Left lung (tissue), 10 donors: ENCODE results near the gene OCA2. TPM values are rescaled to one million over a fixed set of nuclear protein-coding genes. Genes with fewer than 3 reads are reported as not detected.

Source experiments
- ATAC-seq: fragments of 200-7000 bp; cut with Tn5 transposase; one replicate; pipeline ENCODE4 v1.9.1; 2020; ENCODE audit warnings: moderate library complexity
- DNase-seq, 4 donors: peaks; one replicate each; pipeline ENCODE4 v3.0.0-alpha.2; 2013 to 2020
- H3K27ac ChIP-seq, 2 donors: fragments of 200-600 bp; sonication (generic) in 1 of 2; one replicate each; pipeline versions ENCODE4 v1.5.0 to v1.8.0; 2020 to 2021
- H3K27me3 ChIP-seq, 2 donors: fragments of 200-600 bp; sonication (generic) in 1 of 2; one replicate each; pipeline versions ENCODE4 v1.5.0 to v1.8.0; 2020 to 2021
- H3K36me3 ChIP-seq, 2 donors: fragments of 200-600 bp; sonication (generic) in 1 of 2; one replicate each; pipeline versions ENCODE4 v1.5.0 to v1.8.0; 2020 to 2021
- H3K4me1 ChIP-seq, 2 donors: fragments of 200-600 bp; one replicate each; pipeline ENCODE4 v1.8.0; 2021
- H3K4me3 ChIP-seq, 2 donors: fragments of 200-600 bp; sonication (generic) in 1 of 2; one replicate each; pipeline versions ENCODE4 v1.5.0 to v1.8.0; 2020 to 2021; ENCODE audit warnings: mild to moderate bottlenecking in 1 of 2
- H3K9me3 ChIP-seq, 2 donors: fragments of 200-600 bp; sonication (generic) in 1 of 2; one replicate each; pipeline versions ENCODE4 v1.5.0 to v1.8.0; 2020 to 2021
- intact Hi-C, 2 donors: fragments of 100-400 bp; cut with DNase I; formaldehyde crosslinking; loops; one replicate each; pipeline versions ENCODE4 v1.11.2 to v1.14.2; 2022
- polyA plus RNA-seq, 6 donors: library from polyadenylated mRNA; unstranded; fragments of 120-200 nt; gene quantifications; one replicate each; pipeline ENCODE4 v1.2.1, GENCODE V29; 2013; ENCODE audit not compliant: insufficient read length in 6 of 6
- total RNA-seq, 2 donors: library from RNA; stranded (reverse); fragmentation: NEBNext Ultra II Directional; extraction: Animal tissue kit (Norgen Biotek cat#: 25700); gene quantifications; one replicate each; pipeline ENCODE4 v1.2.1, GENCODE V29; 2021
- TF ChIP-seq, protein P1 (sequence below), 2 donors: fragments of 200-600 bp; sonication (generic) in 1 of 2; IDR thresholded peaks; one replicate each; pipeline versions ENCODE4 v1.5.0 to v1.8.0; 2021; ENCODE audit warnings: antibody characterized with exemption in 2 of 2
- donor health status: DM: no; HTN: yes; CAD: no.
- donor health status: DM: no; HTN: no; CAD: no.

OCA2 gene
- total and polyA plus RNA-seq, 8 donors = 0.81 to 21.7 (median 13.2) TPM

DNA sequence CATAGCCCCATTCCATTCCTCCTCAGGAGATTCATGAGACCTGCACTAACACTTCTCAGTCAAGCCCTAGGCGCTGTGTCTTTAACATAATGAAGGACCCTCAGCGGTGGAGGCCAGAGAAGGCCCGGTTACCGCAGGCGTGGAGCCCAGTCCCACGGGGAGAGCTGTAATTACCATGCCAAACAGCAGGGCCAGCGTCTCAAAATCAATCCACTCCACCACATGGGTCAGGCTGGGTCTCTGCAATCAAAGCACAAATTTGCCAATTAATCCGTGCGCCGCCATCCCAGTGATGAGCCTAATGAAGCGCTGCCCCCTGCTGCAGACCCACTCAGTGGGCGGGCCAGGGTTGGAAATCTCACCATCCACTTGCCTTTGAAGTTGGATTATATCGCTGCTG is 109.7 kb downstream of the OCA2 start:
- Histone ChIP-seq H3K4me1 (no peaks in the 10 kb centered on the region), H3K27me3 (no peaks in the 10 kb centered on the region), H3K9me3 (no peaks in the 10 kb centered on the region), H3K27ac (no peak overlapping the region), H3K36me3 (no peaks in the 10 kb centered on the region), H3K4me3 (no peak overlapping the region)
- DNase-seq = no peak
- intact Hi-C loops = no loop called here
- no peak for ATAC-seq
- TF ChIP-seq, protein P1, sequence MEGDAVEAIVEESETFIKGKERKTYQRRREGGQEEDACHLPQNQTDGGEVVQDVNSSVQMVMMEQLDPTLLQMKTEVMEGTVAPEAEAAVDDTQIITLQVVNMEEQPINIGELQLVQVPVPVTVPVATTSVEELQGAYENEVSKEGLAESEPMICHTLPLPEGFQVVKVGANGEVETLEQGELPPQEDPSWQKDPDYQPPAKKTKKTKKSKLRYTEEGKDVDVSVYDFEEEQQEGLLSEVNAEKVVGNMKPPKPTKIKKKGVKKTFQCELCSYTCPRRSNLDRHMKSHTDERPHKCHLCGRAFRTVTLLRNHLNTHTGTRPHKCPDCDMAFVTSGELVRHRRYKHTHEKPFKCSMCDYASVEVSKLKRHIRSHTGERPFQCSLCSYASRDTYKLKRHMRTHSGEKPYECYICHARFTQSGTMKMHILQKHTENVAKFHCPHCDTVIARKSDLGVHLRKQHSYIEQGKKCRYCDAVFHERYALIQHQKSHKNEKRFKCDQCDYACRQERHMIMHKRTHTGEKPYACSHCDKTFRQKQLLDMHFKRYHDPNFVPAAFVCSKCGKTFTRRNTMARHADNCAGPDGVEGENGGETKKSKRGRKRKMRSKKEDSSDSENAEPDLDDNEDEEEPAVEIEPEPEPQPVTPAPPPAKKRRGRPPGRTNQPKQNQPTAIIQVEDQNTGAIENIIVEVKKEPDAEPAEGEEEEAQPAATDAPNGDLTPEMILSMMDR (IDR thresholded peaks at IDR 0.05) = no peak

DNA sequence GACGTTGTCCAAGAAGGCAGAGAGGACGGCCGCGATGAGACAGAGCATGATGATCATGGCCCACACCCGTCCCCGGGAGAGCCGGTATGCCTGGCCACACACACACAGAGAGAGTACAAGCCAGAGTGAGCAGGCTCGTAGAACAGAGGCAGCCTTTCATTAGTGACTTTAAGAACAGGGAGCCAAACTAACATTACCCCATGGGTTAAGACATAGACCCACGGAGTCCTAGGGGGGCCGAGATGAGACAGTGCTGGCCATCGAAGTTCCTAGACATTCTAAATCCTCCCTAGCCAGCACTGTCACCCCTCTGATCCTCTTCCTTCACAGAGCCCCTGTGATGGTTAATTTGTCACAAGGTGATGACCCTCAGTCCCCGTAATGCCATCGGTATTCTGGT is 114.0 kb downstream of the OCA2 start:
- Histone ChIP-seq H3K4me3 (no peak overlapping the region), H3K4me1 (no peaks in the 10 kb centered on the region), H3K36me3 (no peaks in the 10 kb centered on the region), H3K9me3 (no peaks in the 10 kb centered on the region), H3K27me3 (no peaks in the 10 kb centered on the region), H3K27ac (no peak overlapping the region)
- no peak for ATAC-seq
- TF ChIP-seq, protein P1 (IDR thresholded peaks at IDR 0.05) = no peak
- intact Hi-C loops = no loop called here
- DNase-seq = no peak

GRCh38 chr15:27983496-27983895 is 115.6 kb downstream of the OCA2 start:
- no peaks in the 10 kb centered on the region for H3K4me1 ChIP-seq
- DNase-seq = no peak
- intact Hi-C loops = no loop called here
- ATAC-seq = no peak
- H3K27ac ChIP-seq = no peak overlapping the region
- H3K4me3 ChIP-seq = no peak overlapping the region
- no peaks in the 10 kb centered on the region for H3K36me3 ChIP-seq
- TF ChIP-seq, protein P1 (IDR thresholded peaks at IDR 0.05) = no peak
- no peaks in the 10 kb centered on the region for H3K27me3 ChIP-seq
- H3K9me3 ChIP-seq = no peaks in the 10 kb centered on the region

DNA sequence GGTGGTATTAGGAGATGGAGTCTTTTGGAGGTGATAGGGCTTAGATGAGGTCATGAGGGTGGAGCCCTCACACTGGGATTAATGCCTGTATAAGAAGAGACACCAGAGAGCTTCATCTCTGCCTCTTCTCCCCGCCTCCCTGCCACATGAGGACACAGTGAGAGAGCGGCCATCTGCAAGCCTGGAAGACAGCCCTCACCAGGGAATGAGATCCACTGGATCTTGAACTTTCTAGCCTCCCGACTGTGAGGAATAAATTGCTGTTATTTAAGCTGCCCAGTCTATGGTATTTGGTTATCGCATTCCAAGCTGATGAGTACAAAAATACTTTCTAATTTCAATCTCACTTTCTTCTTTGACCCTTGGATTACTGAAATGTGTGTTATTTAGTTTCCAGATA is 121.4 kb downstream of the OCA2 start:
- no peak for ATAC-seq
- Histone ChIP-seq H3K4me3 (no peak overlapping the region), H3K4me1 (no peaks in the 10 kb centered on the region), H3K27ac (no peak overlapping the region), H3K9me3 (peaks cover 0 to 6% of the 10 kb centered on the region in 2 donors), H3K36me3 (no peaks in the 10 kb centered on the region), H3K27me3 (no peaks in the 10 kb centered on the region)
- TF ChIP-seq, protein P1 (IDR thresholded peaks at IDR 0.05) = no peak
- DNase-seq = no peak
- intact Hi-C loops = no loop called here

DNA sequence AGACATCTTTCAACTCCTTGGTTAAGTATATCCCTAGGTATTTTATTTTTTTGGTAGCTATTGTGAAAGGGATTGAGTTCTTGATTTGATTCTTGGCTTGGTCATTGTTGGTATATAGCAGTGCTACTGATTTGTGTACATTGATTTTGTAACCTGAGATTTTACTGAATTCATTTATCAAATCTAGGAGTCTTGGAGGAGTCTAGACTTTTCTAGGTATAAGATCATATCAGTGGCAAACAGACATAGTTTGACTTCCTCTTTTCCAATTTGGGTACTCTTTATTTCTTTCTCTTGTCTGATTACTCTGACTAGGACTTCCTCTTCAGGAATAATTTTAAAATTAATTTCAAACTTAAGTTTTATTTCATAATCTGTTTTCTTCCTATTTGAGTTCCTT is 125.2 kb downstream of the OCA2 start:
- TF ChIP-seq, protein P1 (IDR thresholded peaks at IDR 0.05) = no peak
- Histone ChIP-seq H3K27me3 (no peaks in the 10 kb centered on the region), H3K4me1 (no peaks in the 10 kb centered on the region), H3K27ac (no peak overlapping the region), H3K4me3 (no peak overlapping the region), H3K9me3 (peaks cover 0 to 6% of the 10 kb centered on the region in 2 donors), H3K36me3 (no peaks in the 10 kb centered on the region)
- ATAC-seq (no peak), DNase-seq (no peak)
- intact Hi-C loops = no loop called here
